ENCODE measurements around the gene EXOC5.
A peak's percentile ranks its signal among the peaks of the same experiment; 100 is the strongest.

EXOC5 gene

DNA sequence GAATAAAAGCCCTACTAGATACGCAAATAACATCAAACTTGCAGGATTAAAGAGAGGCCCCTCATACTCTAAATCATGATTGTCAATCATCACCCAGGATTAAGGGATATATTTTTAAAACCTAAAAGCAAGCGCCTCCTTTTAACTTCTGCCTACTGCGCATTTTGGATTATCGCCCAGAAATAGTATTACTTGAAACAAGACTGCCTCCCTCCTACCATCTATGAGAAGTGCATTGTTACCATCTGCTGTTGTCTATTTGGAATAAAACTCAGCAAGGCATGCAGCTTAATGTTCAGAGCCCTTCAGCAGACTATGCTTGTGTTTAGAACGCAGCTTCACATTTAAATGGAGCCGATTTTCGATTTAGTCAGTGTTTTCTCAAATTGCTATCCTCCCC lies 79.6 kb downstream of the EXOC5 start:
- no peak overlapping the region for H3K27ac ChIP-seq
- no peak for TF ChIP-seq ZFX (IDR thresholded peaks at IDR 0.05)
- TF ChIP-seq, protein P1, sequence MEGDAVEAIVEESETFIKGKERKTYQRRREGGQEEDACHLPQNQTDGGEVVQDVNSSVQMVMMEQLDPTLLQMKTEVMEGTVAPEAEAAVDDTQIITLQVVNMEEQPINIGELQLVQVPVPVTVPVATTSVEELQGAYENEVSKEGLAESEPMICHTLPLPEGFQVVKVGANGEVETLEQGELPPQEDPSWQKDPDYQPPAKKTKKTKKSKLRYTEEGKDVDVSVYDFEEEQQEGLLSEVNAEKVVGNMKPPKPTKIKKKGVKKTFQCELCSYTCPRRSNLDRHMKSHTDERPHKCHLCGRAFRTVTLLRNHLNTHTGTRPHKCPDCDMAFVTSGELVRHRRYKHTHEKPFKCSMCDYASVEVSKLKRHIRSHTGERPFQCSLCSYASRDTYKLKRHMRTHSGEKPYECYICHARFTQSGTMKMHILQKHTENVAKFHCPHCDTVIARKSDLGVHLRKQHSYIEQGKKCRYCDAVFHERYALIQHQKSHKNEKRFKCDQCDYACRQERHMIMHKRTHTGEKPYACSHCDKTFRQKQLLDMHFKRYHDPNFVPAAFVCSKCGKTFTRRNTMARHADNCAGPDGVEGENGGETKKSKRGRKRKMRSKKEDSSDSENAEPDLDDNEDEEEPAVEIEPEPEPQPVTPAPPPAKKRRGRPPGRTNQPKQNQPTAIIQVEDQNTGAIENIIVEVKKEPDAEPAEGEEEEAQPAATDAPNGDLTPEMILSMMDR (conservative IDR thresholded peaks at IDR 0.05) = peak; percentile 68

DNA sequence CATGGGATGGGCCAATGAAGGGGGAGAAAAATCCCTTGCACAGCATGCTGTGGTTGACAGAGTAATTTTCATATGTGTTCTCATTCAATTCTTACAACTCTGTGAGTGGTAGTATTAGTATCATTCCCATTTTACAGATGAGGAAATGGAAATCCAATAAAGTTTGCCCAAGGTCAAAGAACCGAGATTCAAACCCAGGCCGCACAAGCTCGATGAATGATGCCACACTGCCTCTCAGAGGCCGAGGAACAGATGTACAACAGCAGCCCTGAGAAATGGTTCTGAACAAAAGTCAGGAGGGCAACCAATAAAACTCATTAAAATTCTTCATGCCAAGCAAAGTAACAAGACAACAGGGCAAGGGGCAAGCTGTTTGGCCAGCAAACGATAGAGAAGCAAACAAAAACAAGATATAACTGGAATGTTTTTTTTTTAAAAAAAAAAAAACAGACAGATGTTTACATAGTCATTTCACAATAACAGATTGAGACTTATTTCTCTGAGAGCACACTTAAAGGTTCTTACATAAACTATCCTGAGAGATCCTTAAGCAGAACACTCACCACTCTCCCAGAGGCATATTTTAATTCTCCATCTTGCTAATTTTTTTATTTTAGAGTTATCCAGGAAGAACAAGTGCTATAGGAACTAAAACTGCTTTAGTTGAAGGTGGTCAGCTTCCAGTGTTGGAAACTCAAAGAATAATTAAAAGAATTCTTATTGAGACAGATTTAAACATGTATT lies 85.8 kb downstream of the EXOC5 start:
- no peak overlapping the region for H3K27ac ChIP-seq
- TF ChIP-seq, protein P1 (conservative IDR thresholded peaks at IDR 0.05) = peak; percentile 77
- TF ChIP-seq ZFX (IDR thresholded peaks at IDR 0.05) = no peak

- no peak overlapping the region for H3K27ac ChIP-seq
- TF ChIP-seq ZFX (IDR thresholded peaks at IDR 0.05) = no peak
- TF ChIP-seq, protein P1 (conservative IDR thresholded peaks at IDR 0.05) = no peak
These were observed 89.4 kb downstream of the EXOC5 start for GRCh38 chr14:57179273-57179672.

GRCh38 chr14:57174466-57174865 lies 94.2 kb downstream of the EXOC5 start:
- H3K27ac ChIP-seq = no peak overlapping the region
- TF ChIP-seq, protein P1 (conservative IDR thresholded peaks at IDR 0.05) = no peak
- no peak for TF ChIP-seq ZFX (IDR thresholded peaks at IDR 0.05)

- TF ChIP-seq ZFX (IDR thresholded peaks at IDR 0.05) = no peak
- TF ChIP-seq, protein P1 (conservative IDR thresholded peaks at IDR 0.05) = no peak
- no peak overlapping the region for H3K27ac ChIP-seq
These were observed 96.8 kb downstream of the EXOC5 start for GRCh38 chr14:57171903-57172302.

DNA sequence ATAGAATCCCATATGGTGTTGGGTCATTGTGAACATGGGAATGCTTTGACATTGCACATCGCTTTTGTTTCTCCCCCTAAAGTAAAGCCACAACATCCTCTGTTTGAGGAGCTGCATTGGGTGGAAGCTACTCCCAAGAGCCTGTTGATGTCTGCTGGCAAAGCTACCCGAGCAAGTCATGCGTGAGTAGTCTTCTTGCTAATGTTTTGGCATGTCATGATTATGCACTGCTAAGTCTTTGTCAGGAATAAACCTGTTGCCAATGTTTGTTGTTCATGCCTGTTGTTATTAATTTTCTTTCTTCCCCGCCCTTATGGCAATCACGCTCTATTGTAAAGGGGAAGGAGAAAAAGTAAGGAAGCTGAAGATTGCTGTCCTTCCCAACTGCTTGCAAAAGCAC lies 97.3 kb downstream of the EXOC5 start:
- H3K27ac ChIP-seq = no peak overlapping the region
- TF ChIP-seq ZFX (IDR thresholded peaks at IDR 0.05) = no peak

DNA sequence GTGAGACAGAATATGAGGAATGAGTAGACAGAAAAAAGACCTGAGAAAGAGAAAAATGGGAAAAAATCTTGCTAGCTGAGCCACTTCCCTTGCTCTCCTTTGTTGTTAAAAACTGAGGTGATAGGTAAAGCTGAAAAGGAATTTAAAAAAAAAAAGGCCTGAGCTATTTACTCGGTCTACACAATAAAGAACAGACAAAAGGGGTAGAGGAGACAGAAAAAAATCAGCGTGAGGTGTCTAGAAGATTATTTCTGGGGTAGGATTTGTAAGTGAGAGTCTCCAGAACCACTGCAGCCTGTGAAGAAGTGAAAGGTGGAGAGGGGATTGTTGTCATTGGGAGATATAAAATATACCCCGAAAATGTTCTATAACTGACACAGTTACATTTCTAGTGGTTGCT lies 98.8 kb downstream of the EXOC5 start:
- TF ChIP-seq ZFX (IDR thresholded peaks at IDR 0.05) = no peak
- TF ChIP-seq, protein P1 (conservative IDR thresholded peaks at IDR 0.05) = no peak

DNA sequence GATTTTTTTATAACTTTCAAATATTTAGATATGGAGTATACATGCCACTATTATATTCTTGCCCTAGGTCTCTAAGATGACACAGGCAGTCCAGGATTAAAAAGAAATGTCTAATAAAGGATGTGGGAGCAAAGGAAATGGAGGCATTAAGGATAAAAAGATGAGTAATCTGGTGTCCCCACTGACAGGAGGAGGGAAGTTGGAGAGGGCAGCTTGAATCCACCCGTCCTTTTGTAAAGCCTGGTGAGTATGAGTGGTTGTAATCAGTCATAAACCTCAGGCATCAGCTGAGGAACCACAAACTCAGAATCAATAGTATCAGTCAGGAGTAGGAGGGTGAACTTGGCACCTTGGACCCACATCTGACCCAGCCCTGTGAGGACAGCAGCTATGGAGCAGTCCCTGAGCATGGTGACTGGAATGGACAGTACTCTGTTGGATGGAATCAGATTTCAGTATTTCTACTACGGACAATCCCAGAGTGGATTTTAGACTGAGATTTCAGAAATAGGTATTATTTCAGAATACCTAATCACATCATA lies 100.5 kb downstream of the EXOC5 start:
- no peak overlapping the region for H3K27ac ChIP-seq
- TF ChIP-seq ZFX (IDR thresholded peaks at IDR 0.05) = no peak
- TF ChIP-seq, protein P1 (conservative IDR thresholded peaks at IDR 0.05) = no peak

More for the DNA sequence above, 98.8 kb downstream of the EXOC5 start:
- no peak overlapping the region for H3K27ac ChIP-seq

Data from C4-2B (cell line).